Caco-2 (cell line): ENCODE results near the gene L3MBTL4. TPM values are rescaled to one million over a fixed set of nuclear protein-coding genes. Genes with fewer than 3 reads are reported as not detected.

Experiments
- BruUV-seq: library from RNA; stranded (reverse); fragments of 400-500 nt; replicated peaks from 2 replicates; lab custom pipeline; 2021; lab: Mats Ljungman, UMichigan
- CTCF ChIA-PET: fragments of 300-600 bp; sonication (Branson Sonifier 250); formaldehyde crosslinking; loops from one replicate; lab custom pipeline; 2022; ENCODE audit warnings: antibody characterized with exemption; lab: Charles Lee
- POLR2A ChIA-PET: fragments of 300-600 bp; sonication (Branson Sonifier 250); formaldehyde crosslinking; loops from one replicate; lab custom pipeline; 2022; ENCODE audit warnings: antibody characterized with exemption; lab: Charles Lee
- DNase-seq, 2 experiments: peaks; one replicate each; pipeline versions ENCODE4 v3.0.0 to v3.0.0-alpha.2; 2020 to 2022
- H3K27me3 ChIP-seq: replicated peaks from 2 replicates; pipeline ENCODE4 v1.6.0; 2011; ENCODE audit warnings: low read length; ENCODE audit not compliant: control insufficient read depth, insufficient read depth
- H3K36me3 ChIP-seq: 2 replicates; pipeline ENCODE4 v1.5.1; 2011; ENCODE audit warnings: low read length; ENCODE audit not compliant: control insufficient read depth, insufficient read depth
- H3K4me1 ChIP-seq: fragments of 250-450 bp; sonication (Bioruptor Pico); 2 replicates; pipeline ENCODE4 v1.5.1; 2020; ENCODE audit warnings: mild to moderate bottlenecking
- H3K4me3 ChIP-seq: 2 replicates; pipeline ENCODE4 v1.5.1; 2011; ENCODE audit warnings: low read depth, mild to moderate bottlenecking, control low read depth, low read length
- H3K9me3 ChIP-seq: fragments of 250-450 bp; sonication (Bioruptor Pico); 2 replicates; pipeline ENCODE4 v1.5.1; 2020; ENCODE audit warnings: mild to moderate bottlenecking, moderate library complexity
- H3K27ac Mint-ChIP-seq: one replicate; pipeline ENCODE4 v1.8.0; 2022; ENCODE audit warnings: mixed read lengths; ENCODE audit not compliant: unreplicated experiment
- H3K27me3 Mint-ChIP-seq: one replicate; pipeline ENCODE4 v1.8.0; 2022; ENCODE audit warnings: mixed read lengths; ENCODE audit not compliant: insufficient read depth, unreplicated experiment
- H3K36me3 Mint-ChIP-seq: one replicate; pipeline ENCODE4 v1.8.0; 2022; ENCODE audit warnings: mild to moderate bottlenecking, mixed read lengths; ENCODE audit not compliant: insufficient read depth, unreplicated experiment
- H3K4me1 Mint-ChIP-seq: one replicate; pipeline ENCODE4 v1.8.0; 2022; ENCODE audit warnings: low read depth, mixed read lengths; ENCODE audit not compliant: unreplicated experiment
- H3K4me3 Mint-ChIP-seq: one replicate; pipeline ENCODE4 v1.8.0; 2022; ENCODE audit warnings: mild to moderate bottlenecking, moderate library complexity, mixed read lengths; ENCODE audit not compliant: unreplicated experiment
- H3K9me3 Mint-ChIP-seq: one replicate; pipeline ENCODE4 v1.8.0; 2022; ENCODE audit warnings: mixed read lengths; ENCODE audit not compliant: unreplicated experiment
- CTCF ChIP-seq, 2 experiments: fragments of 200-600 bp in 1 of 2; IDR thresholded peaks; 1 replicate in 1 of 2; 2 replicates in 1 of 2; pipeline versions ENCODE4 v1.5.1 to v1.8.0; 2011 to 2022; ENCODE audit warnings: antibody characterized with exemption in 1 of 2, control low read depth in 1 of 2, inconsistent platforms in 1 of 2, low read depth in 1 of 2, low read length in 1 of 2, mild to moderate bottlenecking in 1 of 2, moderate library complexity in 1 of 2; ENCODE audit not compliant: insufficient read depth in 1 of 2, severe bottlenecking in 1 of 2, unreplicated experiment in 1 of 2
- intact Hi-C: fragments of 100-400 bp; cut with micrococcal nuclease; formaldehyde crosslinking; loops from one replicate; pipeline ENCODE4 v1.10.0; 2022; ENCODE audit not compliant: unreplicated experiment
- total RNA-seq: library from RNA; stranded (reverse); gene quantifications from 2 replicates; pipeline ENCODE4 v1.2.3, GENCODE V29; 2022

The L3MBTL4 gene
- total RNA-seq, 1 experiment from 2014 or later, result 0.23 TPM

GRCh38 chr18:6404834-6405233, 9.9 kb downstream of the L3MBTL4 start:
- no peak for TF ChIP-seq CTCF (IDR thresholded peaks at IDR 0.05; ENCODE audit: insufficient read depth in 1 of 2, low read depth in 1 of 2, low read length in 1 of 2, severe bottlenecking in 1 of 2, unreplicated experiment in 1 of 2)

GRCh38 chr18:6401687-6402086, 13.0 kb downstream of the L3MBTL4 start:
- Histone ChIP-seq H3K36me3 (no peaks in the 10 kb centered on the region), H3K27me3 (no peaks in the 10 kb centered on the region), H3K4me3 (no peak overlapping the region), H3K4me1 (no peaks in the 10 kb centered on the region; the same call in 1 of the 2 replicates), H3K9me3 (no peaks in the 10 kb centered on the region)
- TF ChIP-seq CTCF (IDR thresholded peaks at IDR 0.05; ENCODE audit: insufficient read depth in 1 of 2, low read depth in 1 of 2, low read length in 1 of 2, severe bottlenecking in 1 of 2, unreplicated experiment in 1 of 2), result peak in 1 of 2 experiments; percentile 41
- H3K4me3 Mint-ChIP-seq, result no peak overlapping the region
- no peaks in the 10 kb centered on the region for H3K9me3 Mint-ChIP-seq
- no peaks in the 10 kb centered on the region for H3K4me1 Mint-ChIP-seq
- CTCF ChIA-PET, result interaction anchor here (0.9 kb wide), 1 partner anchor 120 kb away, joined by 3 read pairs; no protein-coding TSS in a partner anchor
- H3K27me3 Mint-ChIP-seq, result peaks cover 7% of the 10 kb centered on the region
- BruUV-seq, result no TSS peak
- H3K27ac Mint-ChIP-seq, result no peak overlapping the region
- peak in 1 of 2 experiments; percentile 23 for DNase-seq
- POLR2A ChIA-PET, result no interaction called here
- H3K36me3 Mint-ChIP-seq, result no peaks in the 10 kb centered on the region
- intact Hi-C loops, result loop anchor here (1.0 kb wide), 1 partner anchor 533 kb away; no protein-coding TSS in a partner anchor

More at GRCh38 chr18:6404834-6405233, 9.9 kb downstream of the L3MBTL4 start:
- Histone ChIP-seq H3K4me3 (no peak overlapping the region), H3K4me1 (no peaks in the 10 kb centered on the region; the same call in 1 of the 2 replicates), H3K27me3 (no peaks in the 10 kb centered on the region), H3K36me3 (no peaks in the 10 kb centered on the region), H3K9me3 (no peaks in the 10 kb centered on the region)
- BruUV-seq, result no TSS peak
- no peak overlapping the region for H3K4me3 Mint-ChIP-seq
- POLR2A ChIA-PET, result no interaction called here
- H3K27me3 Mint-ChIP-seq, result peaks cover 9% of the 10 kb centered on the region
- CTCF ChIA-PET, result no interaction called here
- H3K36me3 Mint-ChIP-seq, result no peaks in the 10 kb centered on the region
- no peak for DNase-seq
- H3K9me3 Mint-ChIP-seq, result no peaks in the 10 kb centered on the region
- H3K4me1 Mint-ChIP-seq, result no peaks in the 10 kb centered on the region
- H3K27ac Mint-ChIP-seq, result no peak overlapping the region
- intact Hi-C loops, result no loop called here

GRCh38 chr18:6399776-6400175, 14.9 kb downstream of the L3MBTL4 start:
- H3K9me3 Mint-ChIP-seq, result no peaks in the 10 kb centered on the region
- no peak overlapping the region for H3K4me3 Mint-ChIP-seq
- Histone ChIP-seq H3K9me3 (no peaks in the 10 kb centered on the region), H3K27me3 (no peaks in the 10 kb centered on the region), H3K4me1 (no peaks in the 10 kb centered on the region), H3K4me3 (no peak overlapping the region), H3K36me3 (no peaks in the 10 kb centered on the region)
- peaks cover 9% of the 10 kb centered on the region for H3K27me3 Mint-ChIP-seq
- intact Hi-C loops, result no loop called here
- POLR2A ChIA-PET, result no interaction called here
- H3K36me3 Mint-ChIP-seq, result no peaks in the 10 kb centered on the region
- H3K4me1 Mint-ChIP-seq, result no peaks in the 10 kb centered on the region
- CTCF ChIA-PET, result no interaction called here
- TF ChIP-seq CTCF (IDR thresholded peaks at IDR 0.05; ENCODE audit: insufficient read depth in 1 of 2, low read depth in 1 of 2, low read length in 1 of 2, severe bottlenecking in 1 of 2, unreplicated experiment in 1 of 2), result no peak
- BruUV-seq, result no TSS peak
- DNase-seq, result no peak
- no peak overlapping the region for H3K27ac Mint-ChIP-seq
